BLaER1 treated with 17β-estradiol and CSF1 and Interleukin-3, amounts not matched to agents 10 nM and 100 nM (cell line): Measurements from ENCODE around the gene MRPS6.

Experiments
- H3K27ac ChIP-seq, 11 experiments: shearing (Covaris generic); formaldehyde crosslinking; 2 replicates each; pipeline ENCODE4 v1.8.1; 2022
- H3K27me3 ChIP-seq, 11 experiments: shearing (Covaris generic); formaldehyde crosslinking; 2 replicates each; pipeline ENCODE4 v1.8.1; 2022
- H3K36me3 ChIP-seq, 11 experiments: shearing (Covaris generic); formaldehyde crosslinking; 2 replicates each; pipeline ENCODE4 v1.8.1; 2022
- H3K4me1 ChIP-seq, 10 experiments: shearing (Covaris generic); formaldehyde crosslinking; 2 replicates each; pipeline ENCODE4 v1.8.1; 2022
- H3K4me2 ChIP-seq, 11 experiments: shearing (Covaris generic); formaldehyde crosslinking; 2 replicates each; pipeline ENCODE4 v1.8.1; 2022
- H3K4me3 ChIP-seq, 10 experiments: shearing (Covaris generic); formaldehyde crosslinking; 2 replicates each; pipeline ENCODE4 v1.8.1; 2022
- H3K9ac ChIP-seq, 11 experiments: shearing (Covaris generic); formaldehyde crosslinking; 2 replicates each; pipeline ENCODE4 v1.8.1; 2022
- H3K9me3 ChIP-seq, 11 experiments: shearing (Covaris generic); formaldehyde crosslinking; replicated peaks in 1 of 11; 2 replicates each; pipeline ENCODE4 v1.8.1; 2022
- H4K20me1 ChIP-seq, 11 experiments: shearing (Covaris generic); formaldehyde crosslinking; 2 replicates each; pipeline ENCODE4 v1.8.1; 2022
- Cebpa-rat ChIP-seq, 11 experiments: shearing (Covaris generic); IDR thresholded peaks; 2 replicates each; pipeline ENCODE4 v1.8.1; 2022

Gene MRPS6

DNA sequence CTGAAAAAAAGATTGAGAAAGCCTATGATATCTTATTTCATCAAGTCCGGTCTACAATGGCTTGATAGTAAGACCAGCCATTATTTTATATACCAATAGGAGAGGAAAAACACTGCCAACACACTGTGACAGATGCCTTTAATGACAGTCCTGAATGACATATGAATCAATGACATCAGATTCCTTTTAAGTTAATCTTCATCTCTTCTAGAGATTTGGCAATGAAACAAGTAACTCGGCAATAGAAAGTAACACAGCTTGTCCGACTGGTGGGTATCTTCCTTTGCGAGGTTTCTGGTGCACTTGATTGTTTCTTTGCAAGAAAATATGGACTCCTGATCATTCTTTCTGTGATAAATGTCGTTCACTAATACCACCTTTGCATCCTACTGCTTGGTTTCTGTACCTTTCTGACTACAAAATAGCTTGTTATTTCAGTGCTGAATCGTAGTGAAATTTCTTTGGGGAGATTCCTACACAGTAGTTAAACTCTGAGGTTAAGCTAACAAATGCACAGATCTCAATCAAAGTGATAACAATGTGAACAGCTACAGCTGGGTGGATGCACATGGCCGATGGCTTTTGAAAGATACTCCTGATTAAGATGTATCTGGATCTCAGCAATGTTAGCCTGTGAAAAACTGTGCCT lies 104.7 kb downstream of the MRPS6 start:
- no peaks in the 10 kb centered on the region for H3K4me1 ChIP-seq
- H3K9ac ChIP-seq: no peak overlapping the region
- no peak overlapping the region for H3K27ac ChIP-seq
- no peaks in the 10 kb centered on the region for H3K27me3 ChIP-seq
- H3K9me3 ChIP-seq: peaks cover 12 to 46% (median 23%) of the 10 kb centered on the region in 11 experiments
- H3K4me3 ChIP-seq: no peak overlapping the region
- H3K4me2 ChIP-seq: no peak overlapping the region
- TF ChIP-seq Cebpa-rat (IDR thresholded peaks at IDR 0.05): no peak
- peaks cover 0 to 26% (median 1%) of the 10 kb centered on the region in 11 experiments; a peak in 5 of 22 replicates for H3K36me3 ChIP-seq
- H4K20me1 ChIP-seq: no peaks in the 10 kb centered on the region

DNA sequence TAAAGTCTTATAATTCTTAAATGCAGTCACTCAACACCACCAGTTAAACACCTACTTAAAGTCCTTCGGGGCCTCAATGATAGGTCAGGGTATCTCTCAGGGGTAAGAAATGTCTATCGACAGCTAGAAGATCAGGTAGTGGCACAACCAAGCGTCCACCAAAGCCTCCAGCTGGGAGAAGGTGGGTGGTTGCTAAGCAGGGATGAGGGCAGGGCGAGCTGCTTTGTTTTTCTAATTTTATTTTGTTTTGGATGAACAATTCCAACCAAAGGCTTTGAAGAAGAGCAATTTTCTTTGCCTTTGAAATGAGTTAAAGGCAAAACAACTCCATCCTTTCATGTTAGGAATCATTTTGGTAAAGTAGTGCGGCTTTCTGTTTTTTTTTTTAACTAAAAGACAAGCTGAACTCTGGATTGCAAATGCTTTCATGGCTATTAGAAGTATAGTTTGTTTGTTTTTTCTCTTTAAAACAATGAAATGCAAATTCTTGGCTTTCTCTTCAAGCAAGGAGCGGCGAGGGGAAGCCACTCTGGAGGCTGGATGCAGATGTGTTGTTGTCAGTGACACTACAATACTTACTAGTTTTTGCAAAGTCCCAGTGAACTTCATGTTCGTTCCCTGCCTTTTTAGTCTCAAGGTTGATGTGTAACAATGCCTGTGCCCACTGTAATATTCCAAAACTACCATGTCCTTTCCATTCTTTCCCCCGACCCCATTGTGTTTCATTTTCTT lies 106.0 kb downstream of the MRPS6 start:
- no peaks in the 10 kb centered on the region for H3K27me3 ChIP-seq
- H3K4me3 ChIP-seq: no peak overlapping the region
- no peak overlapping the region for H3K9ac ChIP-seq
- no peak overlapping the region for H3K4me2 ChIP-seq
- H3K36me3 ChIP-seq: peaks cover 0 to 16% (median 0%) of the 10 kb centered on the region in 11 experiments; a peak in 5 of 22 replicates
- peaks cover 0 to 33% (median 10%) of the 10 kb centered on the region in 11 experiments; a peak in 14 of 22 replicates for H3K9me3 ChIP-seq
- no peak for TF ChIP-seq Cebpa-rat (IDR thresholded peaks at IDR 0.05)
- H4K20me1 ChIP-seq: no peaks in the 10 kb centered on the region
- no peaks in the 10 kb centered on the region for H3K4me1 ChIP-seq
- H3K27ac ChIP-seq: no peak overlapping the region

DNA sequence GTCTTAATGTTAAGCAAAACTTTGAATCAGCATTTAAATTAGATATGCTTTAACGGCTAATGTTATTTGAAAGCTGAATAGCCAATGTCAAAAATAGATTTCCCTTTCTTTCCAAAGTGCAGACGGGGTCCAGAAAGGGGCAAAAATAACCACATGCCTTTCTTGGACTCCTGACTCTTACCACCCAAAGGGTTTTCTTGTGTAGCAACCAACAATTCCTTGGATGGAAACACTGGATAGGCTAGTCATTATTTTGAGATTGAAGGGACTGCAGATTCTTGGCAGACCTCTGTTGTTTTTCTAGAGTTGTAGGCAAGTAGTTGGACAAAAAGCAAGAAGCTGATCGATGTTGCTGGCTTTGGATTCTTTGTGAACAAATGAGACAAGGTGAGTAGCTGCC lies 107.0 kb downstream of the MRPS6 start:
- Histone ChIP-seq H3K27ac (no peak overlapping the region), H3K9ac (no peak overlapping the region), H3K27me3 (no peaks in the 10 kb centered on the region), H3K4me1 (no peaks in the 10 kb centered on the region), H3K4me3 (no peak overlapping the region), H3K4me2 (no peak overlapping the region), H3K36me3 (peaks cover 0 to 16% (median 0%) of the 10 kb centered on the region in 11 experiments; a peak in 5 of 22 replicates), H4K20me1 (no peaks in the 10 kb centered on the region), H3K9me3 (peaks cover 0 to 25% (median 4%) of the 10 kb centered on the region in 11 experiments; a peak in 6 of 22 replicates)
- no peak for TF ChIP-seq Cebpa-rat (IDR thresholded peaks at IDR 0.05)

DNA sequence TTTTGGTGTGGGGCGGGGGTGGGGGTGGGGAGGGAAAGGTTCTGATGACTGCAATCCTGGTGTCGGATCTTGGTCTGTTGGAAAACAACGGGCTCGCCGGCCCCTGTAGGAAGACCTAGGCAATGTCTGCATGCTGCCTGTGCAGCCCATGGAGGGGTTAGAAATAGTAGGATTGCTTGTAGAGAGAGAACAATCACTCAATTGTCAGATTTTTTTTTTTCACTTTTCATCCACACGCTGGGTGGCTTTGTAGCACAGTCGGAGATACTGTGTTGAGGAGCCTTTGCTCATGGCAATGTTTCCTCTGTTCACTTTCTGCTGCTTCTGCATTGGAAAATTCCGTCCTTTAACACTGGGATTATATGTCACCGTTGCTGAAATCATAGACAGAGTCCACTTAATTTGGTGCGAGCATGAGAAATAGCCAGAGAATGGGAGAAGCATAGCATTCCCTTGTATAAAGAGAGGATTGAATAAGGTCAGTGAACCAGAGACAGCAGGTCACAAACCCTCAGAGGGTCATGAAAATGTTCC lies 107.5 kb downstream of the MRPS6 start:
- H3K27me3 ChIP-seq: no peaks in the 10 kb centered on the region
- H3K4me2 ChIP-seq: no peak overlapping the region
- no peak overlapping the region for H3K9ac ChIP-seq
- H4K20me1 ChIP-seq: no peaks in the 10 kb centered on the region
- TF ChIP-seq Cebpa-rat (IDR thresholded peaks at IDR 0.05): no peak
- no peaks in the 10 kb centered on the region for H3K4me1 ChIP-seq
- H3K4me3 ChIP-seq: no peak overlapping the region
- peaks cover 0 to 16% (median 0%) of the 10 kb centered on the region in 11 experiments; a peak in 5 of 22 replicates for H3K36me3 ChIP-seq
- peaks cover 0 to 20% (median 4%) of the 10 kb centered on the region in 11 experiments; a peak in 4 of 22 replicates for H3K9me3 ChIP-seq
- H3K27ac ChIP-seq: no peak overlapping the region

DNA sequence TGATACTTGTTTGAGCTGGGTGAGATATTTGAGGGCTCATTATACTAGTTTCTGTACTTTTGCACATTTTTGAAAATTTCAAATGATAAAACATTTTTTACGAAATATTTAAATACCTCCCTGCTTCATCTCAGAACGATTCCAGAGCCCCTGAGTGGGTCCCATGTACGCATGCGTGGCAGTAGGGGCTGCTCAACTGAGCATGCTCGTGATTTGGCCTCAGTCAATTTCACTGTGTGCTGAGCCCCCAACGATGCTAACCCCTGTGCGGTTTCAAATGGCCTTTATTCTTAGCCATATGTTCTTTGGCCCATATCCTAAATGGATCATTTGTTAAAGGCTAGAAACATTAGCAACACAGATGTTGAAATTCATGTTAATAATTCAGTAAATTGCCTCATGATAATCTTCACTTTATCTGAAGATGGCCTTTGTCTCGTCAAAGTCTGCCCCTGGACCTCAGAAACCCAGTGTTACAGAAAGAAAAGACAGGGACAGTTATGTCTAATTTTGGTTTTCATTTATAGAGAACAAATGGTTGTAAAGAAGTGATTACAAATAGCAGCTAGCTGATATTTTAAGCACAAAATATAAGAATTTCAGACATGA lies 108.2 kb downstream of the MRPS6 start:
- TF ChIP-seq Cebpa-rat (IDR thresholded peaks at IDR 0.05): no peak
- H3K4me1 ChIP-seq: no peaks in the 10 kb centered on the region
- H4K20me1 ChIP-seq: no peaks in the 10 kb centered on the region
- no peaks in the 10 kb centered on the region for H3K27me3 ChIP-seq
- H3K4me3 ChIP-seq: no peak overlapping the region
- H3K27ac ChIP-seq: no peak overlapping the region
- peaks cover 0 to 12% (median 0%) of the 10 kb centered on the region in 11 experiments; a peak in 5 of 22 replicates for H3K36me3 ChIP-seq
- H3K4me2 ChIP-seq: no peak overlapping the region
- no peak overlapping the region for H3K9ac ChIP-seq
- peaks cover 0 to 16% (median 0%) of the 10 kb centered on the region in 11 experiments; a peak in 3 of 22 replicates for H3K9me3 ChIP-seq

DNA sequence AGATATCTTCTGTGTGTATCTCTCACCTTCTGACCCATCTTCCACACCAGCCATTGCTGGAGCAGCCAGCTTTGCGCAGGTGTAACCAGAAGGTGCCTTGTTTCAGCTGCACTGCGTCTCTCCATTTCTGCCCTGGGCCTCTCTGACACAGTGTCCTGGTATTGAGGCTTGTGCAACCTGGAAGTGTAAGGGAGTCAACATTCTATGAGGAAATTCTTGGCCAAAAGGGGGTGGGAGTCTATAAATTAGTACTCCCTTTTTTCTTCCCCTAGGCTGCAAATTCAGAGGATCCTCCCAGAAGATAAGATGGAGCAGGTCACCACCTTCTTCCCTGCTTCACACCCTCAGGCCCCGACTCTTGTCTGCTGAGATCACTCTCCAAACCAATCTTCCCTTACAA lies 109.1 kb downstream of the MRPS6 start:
- Histone ChIP-seq H3K9ac (no peak overlapping the region), H4K20me1 (no peaks in the 10 kb centered on the region), H3K4me1 (no peaks in the 10 kb centered on the region), H3K27me3 (no peaks in the 10 kb centered on the region), H3K9me3 (peaks cover 0 to 21% (median 4%) of the 10 kb centered on the region in 11 experiments; a peak in 3 of 22 replicates), H3K27ac (no peak overlapping the region), H3K36me3 (peaks cover 0 to 15% (median 0%) of the 10 kb centered on the region in 11 experiments; a peak in 5 of 22 replicates), H3K4me3 (no peak overlapping the region), H3K4me2 (no peak overlapping the region)
- TF ChIP-seq Cebpa-rat (IDR thresholded peaks at IDR 0.05): no peak

DNA sequence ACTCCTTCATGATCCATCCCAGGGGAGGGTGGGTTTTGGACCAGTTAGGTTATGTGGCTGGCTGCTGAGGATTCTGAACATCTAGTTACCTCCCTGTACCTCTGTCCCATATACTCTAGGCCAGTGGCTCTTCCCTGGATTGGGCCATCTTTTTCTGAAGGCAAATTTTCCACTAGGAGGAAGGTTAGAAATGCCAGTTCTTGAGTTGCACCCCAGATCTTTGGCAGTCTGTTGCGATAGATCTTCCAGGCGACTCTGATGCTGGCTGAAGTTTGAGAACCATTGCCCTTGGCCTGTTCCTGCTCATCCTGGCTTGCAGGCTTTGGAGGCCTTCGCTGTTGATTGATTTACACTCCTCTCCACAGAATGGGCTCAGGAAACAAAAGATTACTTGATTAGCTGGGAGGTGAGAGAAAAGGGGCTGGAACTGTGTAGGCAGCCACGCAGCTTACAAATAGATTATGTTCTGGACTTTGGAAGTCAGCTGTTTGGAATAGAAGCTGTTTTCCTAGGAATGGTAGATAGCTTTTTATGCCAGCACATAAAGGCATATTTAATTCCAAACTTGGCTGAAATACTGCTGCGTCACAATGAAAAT lies 110.1 kb downstream of the MRPS6 start:
- H4K20me1 ChIP-seq: no peaks in the 10 kb centered on the region
- no peak overlapping the region for H3K27ac ChIP-seq
- H3K36me3 ChIP-seq: peaks cover 0 to 20% (median 0%) of the 10 kb centered on the region in 11 experiments; a peak in 7 of 22 replicates
- TF ChIP-seq Cebpa-rat (IDR thresholded peaks at IDR 0.05): no peak
- no peak overlapping the region for H3K9ac ChIP-seq
- no peak overlapping the region for H3K4me3 ChIP-seq
- H3K4me2 ChIP-seq: no peak overlapping the region
- H3K9me3 ChIP-seq: peaks cover 0 to 29% (median 9%) of the 10 kb centered on the region in 11 experiments; a peak in 14 of 22 replicates
- H3K4me1 ChIP-seq: no peaks in the 10 kb centered on the region
- no peaks in the 10 kb centered on the region for H3K27me3 ChIP-seq

DNA sequence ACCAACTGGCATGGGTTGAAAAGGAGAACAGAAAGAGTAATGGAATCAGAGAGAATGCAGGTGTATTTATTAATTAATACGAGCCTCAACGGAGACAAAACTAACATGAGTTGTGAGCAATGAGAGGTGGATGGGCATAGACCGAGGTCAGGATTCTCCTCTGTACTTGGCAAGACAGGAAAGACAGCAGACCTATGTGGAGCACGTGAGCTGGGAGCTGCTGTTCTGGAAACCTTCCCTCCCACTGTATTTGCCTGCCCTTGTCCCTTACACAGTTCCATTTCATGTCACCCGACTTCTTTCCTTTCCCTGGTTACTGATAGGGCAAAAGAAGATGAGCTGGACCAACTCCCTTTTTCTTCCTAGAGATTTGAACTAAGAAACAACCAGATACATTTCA lies 110.9 kb downstream of the MRPS6 start:
- Histone ChIP-seq H3K27me3 (no peaks in the 10 kb centered on the region), H3K9ac (no peak overlapping the region), H3K4me3 (no peak overlapping the region), H3K4me1 (peaks cover 0 to 2% (median 0%) of the 10 kb centered on the region in 10 experiments; a peak in 4 of 20 replicates), H3K36me3 (peaks cover 0 to 26% (median 5%) of the 10 kb centered on the region in 11 experiments; a peak in 8 of 22 replicates), H3K27ac (no peak overlapping the region), H4K20me1 (no peaks in the 10 kb centered on the region), H3K4me2 (no peak overlapping the region), H3K9me3 (peaks cover 4 to 37% (median 17%) of the 10 kb centered on the region in 11 experiments; a peak in 19 of 22 replicates)
- no peak for TF ChIP-seq Cebpa-rat (IDR thresholded peaks at IDR 0.05)
